WTC11 (cell line): ENCODE measurements around the gene FLOT2. TPM values are rescaled to one million over a fixed set of nuclear protein-coding genes. Genes with fewer than 3 reads are reported as not detected.
A peak's percentile ranks its signal among the peaks of the same experiment; 100 is the strongest.

ENCODE experiments used
- ATAC-seq: fragments of 200-7000 bp; cut with Tn5 transposase; 2 replicates; pipeline ENCODE4 v1.10.0; 2021; ENCODE audit warnings: mild to moderate bottlenecking, moderate library complexity
- CTCF ChIA-PET: fragments of 300-600 bp; sonication (Branson Sonifier 250); formaldehyde crosslinking; loops from one replicate; lab custom pipeline; 2021; ENCODE audit warnings: antibody characterized with exemption; lab: Charles Lee
- POLR2A ChIA-PET: fragments of 350-600 bp; sonication (Branson Sonifier 250); formaldehyde crosslinking; loops from one replicate; lab custom pipeline; 2021; ENCODE audit warnings: antibody characterized with exemption; lab: Charles Lee
- DNase-seq: peaks from one replicate; pipeline ENCODE4 v3.0.0; 2021; ENCODE audit warnings: low spot score
- H3K27ac Mint-ChIP-seq: 2 replicates; pipeline ENCODE4 v1.8.0; 2021; ENCODE audit warnings: mixed read lengths
- H3K27me3 Mint-ChIP-seq: 2 replicates; pipeline ENCODE4 v1.8.0; 2021; ENCODE audit warnings: low read depth, mild to moderate bottlenecking, moderate library complexity, mixed read lengths
- H3K36me3 Mint-ChIP-seq: 2 replicates; pipeline ENCODE4 v1.8.0; 2021; ENCODE audit warnings: mixed read lengths
- H3K4me1 Mint-ChIP-seq: 2 replicates; pipeline ENCODE4 v1.8.0; 2022; ENCODE audit warnings: mixed read lengths
- H3K4me3 Mint-ChIP-seq: 2 replicates; pipeline ENCODE4 v1.8.0; 2021; ENCODE audit warnings: mild to moderate bottlenecking, moderate library complexity, mixed read lengths
- H3K9me3 Mint-ChIP-seq: 2 replicates; pipeline ENCODE4 v1.8.0; 2021; ENCODE audit warnings: mixed read lengths
- AR ChIP-seq: fragments of 250-450 bp; sonication (Bioruptor Pico); IDR thresholded peaks from 2 replicates; pipeline ENCODE4 v1.9.0; 2021; ENCODE audit warnings: mild to moderate bottlenecking
- ATF2 ChIP-seq: sonication (generic); formaldehyde crosslinking; IDR thresholded peaks from 2 replicates; pipeline ENCODE4 v1.8.1; 2022; ENCODE audit warnings: low read depth, missing genetic modification reagents, borderline replicate concordance
- ATF3 ChIP-seq: sonication (generic); formaldehyde crosslinking; conservative IDR thresholded peaks from 2 replicates; pipeline ENCODE4 v1.8.1; 2022; ENCODE audit warnings: mild to moderate bottlenecking, missing genetic modification reagents
- E2F1 ChIP-seq: sonication (generic); formaldehyde crosslinking; IDR thresholded peaks from 2 replicates; pipeline ENCODE4 v1.8.0; 2022; ENCODE audit warnings: mild to moderate bottlenecking, missing genetic modification reagents
- FOXK1 ChIP-seq: sonication (generic); formaldehyde crosslinking; IDR thresholded peaks from 2 replicates; pipeline ENCODE4 v1.8.0; 2022; ENCODE audit warnings: mild to moderate bottlenecking, moderate library complexity, missing genetic modification reagents
- GRHL2 ChIP-seq: fragments of 250-450 bp; sonication (Bioruptor Pico); IDR thresholded peaks from 2 replicates; pipeline ENCODE4 v1.8.0; 2022; ENCODE audit warnings: mild to moderate bottlenecking, moderate library complexity; ENCODE audit not compliant: insufficient replicate concordance, severe bottlenecking
- HMGA2 ChIP-seq: fragments of 250-450 bp; sonication (Bioruptor Pico); IDR thresholded peaks from 2 replicates; pipeline ENCODE4 v1.4.0; 2021; ENCODE audit warnings: mild to moderate bottlenecking, moderate library complexity
- KAT7 ChIP-seq: sonication (generic); formaldehyde crosslinking; IDR thresholded peaks from 2 replicates; pipeline ENCODE4 v1.8.1; 2023; ENCODE audit warnings: missing genetic modification reagents, mild to moderate bottlenecking, borderline replicate concordance
- MLX ChIP-seq: sonication (generic); formaldehyde crosslinking; IDR thresholded peaks from 2 replicates; pipeline ENCODE4 v1.8.1; 2023; ENCODE audit warnings: mild to moderate bottlenecking, missing genetic modification reagents, moderate library complexity
- NFE2L1 ChIP-seq: sonication (generic); formaldehyde crosslinking; IDR thresholded peaks from 2 replicates; pipeline ENCODE4 v1.8.1; 2023; ENCODE audit warnings: missing genetic modification reagents
- NR2C2 ChIP-seq: sonication (generic); formaldehyde crosslinking; IDR thresholded peaks from 2 replicates; pipeline ENCODE4 v1.8.0; 2022; ENCODE audit warnings: mild to moderate bottlenecking, missing genetic modification reagents
- NR3C1 ChIP-seq: sonication (generic); formaldehyde crosslinking; conservative IDR thresholded peaks from 2 replicates; pipeline ENCODE4 v1.8.1; 2023; ENCODE audit warnings: low read depth, mild to moderate bottlenecking, missing genetic modification reagents
- OVOL2 ChIP-seq: fragments of 250-450 bp; sonication (Bioruptor Pico); IDR thresholded peaks from 2 replicates; pipeline ENCODE4 v1.9.0; 2021; ENCODE audit warnings: mild to moderate bottlenecking, borderline replicate concordance
- RELA ChIP-seq: sonication (generic); formaldehyde crosslinking; IDR thresholded peaks from 2 replicates; pipeline ENCODE4 v1.8.1; 2022; ENCODE audit warnings: missing genetic modification reagents, mild to moderate bottlenecking, borderline replicate concordance
- SOX15 ChIP-seq: fragments of 250-450 bp; sonication (Bioruptor Pico); IDR thresholded peaks from 2 replicates; pipeline ENCODE4 v1.9.0; 2021; ENCODE audit warnings: mild to moderate bottlenecking
- TP53 ChIP-seq: sonication (generic); formaldehyde crosslinking; IDR thresholded peaks from 2 replicates; pipeline ENCODE4 v1.8.1; 2023; ENCODE audit warnings: mild to moderate bottlenecking, missing genetic modification reagents
- ZBTB43 ChIP-seq: sonication (generic); formaldehyde crosslinking; IDR thresholded peaks from 2 replicates; pipeline ENCODE4 v1.8.1; 2023; ENCODE audit warnings: mild to moderate bottlenecking, missing genetic modification reagents
- ZNF121 ChIP-seq: sonication (generic); formaldehyde crosslinking; IDR thresholded peaks from 2 replicates; pipeline ENCODE4 v1.8.0; 2023; ENCODE audit warnings: missing genetic modification reagents
- ZNF532 ChIP-seq: fragments of 250-450 bp; sonication (Bioruptor Pico); IDR thresholded peaks from 2 replicates; pipeline ENCODE4 v1.9.0; 2021; ENCODE audit warnings: mild to moderate bottlenecking, borderline replicate concordance
- total RNA-seq: library from RNA; stranded (reverse); gene quantifications from 3 replicates; pipeline ENCODE4 v1.2.3, GENCODE V29; 2021

Gene FLOT2
- total RNA-seq, 1 experiment from 2014 or later = 139 TPM

GRCh38 chr17:28843816-28844148 lies 53.8 kb downstream of the FLOT2 start:
- Mint-ChIP-seq H3K9me3 (no peaks in the 10 kb centered on the region), H3K36me3 (peaks cover 6% of the 10 kb centered on the region), H3K4me3 (no peak overlapping the region), H3K4me1 (peaks cover 15% of the 10 kb centered on the region), H3K27ac (0 out of 2 replicates have a peak overlapping the region, but pooled peaks have one; percentile 8)
- ATAC-seq = no peak
- no peak for DNase-seq
- ChIA-PET POLR2A (interaction anchor here (0.5 to 1.2 kb wide), 2 partner anchors 53 to 69 kb away, joined by 3 to 4 read pairs; no protein-coding TSS in a partner anchor), CTCF (interaction anchor here (0.6 to 5.0 kb wide), 5 partner anchors 31 to 447 kb away, joined by 3 to 49 read pairs (median 7); no protein-coding TSS in a partner anchor)
- TF ChIP-seq TP53 (CRISPR knock-in tag) = no peak
- no peak for TF ChIP-seq ZNF121 (CRISPR knock-in tag)
- no peak for TF ChIP-seq FOXK1 (CRISPR knock-in tag)
- no peak for TF ChIP-seq NFE2L1 (CRISPR knock-in tag)
- no peak for TF ChIP-seq ZBTB43 (CRISPR knock-in tag)
- TF ChIP-seq ZNF532 = no peak
- TF ChIP-seq GRHL2 (CRISPR knock-in tag) = no peak
- TF ChIP-seq OVOL2 (CRISPR knock-in tag) = no peak
- TF ChIP-seq AR = no peak
- no peak for TF ChIP-seq SOX15 (CRISPR knock-in tag)
- no peak for TF ChIP-seq RELA (CRISPR knock-in tag)
- no peak for TF ChIP-seq NR3C1 (CRISPR knock-in tag)
- TF ChIP-seq KAT7 (CRISPR knock-in tag) = no peak
- TF ChIP-seq E2F1 (CRISPR knock-in tag) = no peak
- TF ChIP-seq, all 79 proteins: peak for 0
- no peaks in the 10 kb centered on the region for H3K27me3 Mint-ChIP-seq

- Mint-ChIP-seq H3K4me1 (peaks cover 15% of the 10 kb centered on the region), H3K4me3 (peak within 1 kb of the TSS; percentile 96), H3K9me3 (no peaks in the 10 kb centered on the region), H3K27ac (peak within 1 kb of the TSS; percentile 95), H3K36me3 (peaks cover 6% of the 10 kb centered on the region), H3K27me3 (no peaks in the 10 kb centered on the region)
- ATAC-seq = peak; percentile 99
- POLR2A ChIA-PET = interaction anchor here (0.6 to 1.8 kb wide), 7 partner anchors 20 to 116 kb away, joined by 3 to 17 read pairs (median 5); partner anchors contain the start of genes PHF12 and TLCD1
- DNase-seq = peak; percentile 89
- CTCF ChIA-PET = interaction anchor here (0.6 to 5.0 kb wide), 15 partner anchors 11 to 449 kb away, joined by 3 to 49 read pairs (median 6); partner anchors contain the start of gene TLCD1
- no peak for TF ChIP-seq NR2C2 (CRISPR knock-in tag)
- TF ChIP-seq E2F1 (CRISPR knock-in tag) = no peak
- no peak for TF ChIP-seq ATF3 (CRISPR knock-in tag)
- no peak for TF ChIP-seq ATF2 (CRISPR knock-in tag)
- no peak for TF ChIP-seq MLX (CRISPR knock-in tag)
- TF ChIP-seq HMGA2 (CRISPR knock-in tag) = no peak
Observed at GRCh38 chr17:28842282-28843012, 55.1 kb downstream of the FLOT2 start, which contains the start of gene FAM222B. FAM222B (minus strand) TSS chr17:28842790; CDS start chr17:28766667, 76,123 bp downstream.
